Stimulated activated CD8-positive, alpha-beta memory T cell treated with anti-CD3 and anti-CD28 coated beads, Interleukin-7, amount 100 ng/mL, for 4 hours (primary cell): ENCODE measurements around the gene SCD5.

Source experiments
- DNase-seq, 2 donors: peaks; one replicate each; pipeline ENCODE4 v3.0.0-alpha.2; 2020; ENCODE audit warnings: low read depth in 2 of 2

SCD5 gene

DNA sequence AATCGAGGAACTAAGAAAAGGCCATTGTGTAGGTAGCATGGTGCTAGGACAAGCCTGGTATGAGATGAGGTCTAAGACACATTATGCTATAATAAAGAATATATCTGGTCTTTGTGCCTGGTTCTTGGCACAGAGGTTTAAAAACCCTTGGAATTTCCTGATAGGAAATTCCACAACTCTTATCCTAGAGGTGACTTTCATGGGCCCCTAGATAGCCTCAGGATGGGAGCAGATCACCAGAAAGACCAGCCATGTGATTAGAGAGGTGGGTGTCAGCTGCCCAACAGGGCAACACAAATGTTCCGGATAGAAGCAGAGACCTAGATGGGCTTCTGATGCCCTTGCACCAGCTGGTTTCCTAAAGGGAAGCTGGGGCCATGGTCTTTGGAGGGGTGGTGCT lies 107.2 kb downstream of the SCD5 start:
- no peak for DNase-seq

DNA sequence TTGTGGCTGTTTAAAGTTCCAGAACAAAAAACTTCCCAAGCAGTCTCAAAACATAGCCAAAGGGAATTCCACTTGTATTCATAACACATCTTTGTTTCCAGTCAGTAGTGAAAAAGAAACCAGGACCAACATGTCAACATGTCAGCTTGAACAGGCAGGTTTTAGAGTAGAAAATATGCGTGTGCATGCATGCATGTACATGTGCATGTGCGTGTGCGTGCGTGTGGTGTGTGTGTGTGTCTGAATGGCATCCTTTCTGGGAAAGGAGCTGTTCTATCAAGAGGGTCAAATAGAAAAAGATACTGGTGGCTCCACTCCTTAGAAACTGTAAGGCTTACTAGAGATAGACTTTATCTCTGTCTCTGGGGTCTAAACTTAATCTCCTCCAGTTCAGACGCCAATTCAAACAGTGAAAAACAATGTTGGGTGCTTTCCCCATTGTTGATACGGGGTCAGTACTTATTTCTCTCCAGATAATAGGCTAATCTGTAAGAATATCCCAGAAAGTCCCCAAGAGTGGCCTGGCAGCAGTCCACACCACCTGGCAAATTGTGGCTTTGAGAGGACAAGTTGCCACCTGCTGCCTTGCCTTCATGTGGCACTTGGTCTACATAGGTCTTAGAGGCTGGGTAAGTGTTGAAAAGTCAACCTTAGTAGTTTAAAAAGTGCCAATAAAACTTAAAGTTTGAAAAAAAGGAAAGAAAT lies 110.4 kb downstream of the SCD5 start:
- no peak for DNase-seq

DNA sequence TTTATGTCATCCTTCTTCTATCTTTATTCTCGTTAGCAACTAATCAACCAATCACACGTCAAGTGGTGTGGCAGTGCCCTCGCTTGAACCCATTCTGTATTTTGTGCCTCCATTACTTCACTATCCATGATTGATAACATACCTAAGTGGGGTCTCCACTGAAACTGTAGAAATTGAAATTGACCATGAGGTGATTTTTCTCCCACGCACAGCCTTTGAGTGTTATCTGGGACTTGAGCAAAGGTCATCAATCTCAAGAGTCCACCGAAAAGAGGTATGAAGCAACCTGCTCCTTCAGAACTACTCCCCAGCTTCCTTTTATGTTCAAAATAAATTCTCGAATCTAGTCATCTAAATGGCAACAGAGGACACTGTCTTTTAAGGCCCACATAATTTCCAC lies 111.1 kb downstream of the SCD5 start:
- no peak for DNase-seq

DNA sequence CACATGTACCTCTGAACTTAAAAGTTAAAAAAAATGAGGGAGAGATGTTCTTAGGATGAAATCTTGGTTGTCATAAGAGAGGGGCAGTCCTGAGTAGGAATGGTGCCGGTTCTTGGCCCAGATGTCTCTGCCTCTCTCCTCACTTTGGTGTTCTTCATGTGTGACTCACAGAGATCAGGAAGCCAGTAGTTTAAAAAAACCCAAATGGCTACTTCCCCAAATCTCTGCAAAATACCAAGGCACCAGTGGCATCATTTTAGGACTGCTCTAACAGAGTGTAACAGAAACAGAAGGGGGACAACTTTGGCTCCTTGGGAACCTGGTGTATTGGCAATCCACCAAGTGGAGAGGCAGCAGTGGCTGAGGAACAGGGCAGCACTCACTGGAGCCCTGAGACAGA lies 116.8 kb downstream of the SCD5 start:
- DNase-seq, result no peak

DNA sequence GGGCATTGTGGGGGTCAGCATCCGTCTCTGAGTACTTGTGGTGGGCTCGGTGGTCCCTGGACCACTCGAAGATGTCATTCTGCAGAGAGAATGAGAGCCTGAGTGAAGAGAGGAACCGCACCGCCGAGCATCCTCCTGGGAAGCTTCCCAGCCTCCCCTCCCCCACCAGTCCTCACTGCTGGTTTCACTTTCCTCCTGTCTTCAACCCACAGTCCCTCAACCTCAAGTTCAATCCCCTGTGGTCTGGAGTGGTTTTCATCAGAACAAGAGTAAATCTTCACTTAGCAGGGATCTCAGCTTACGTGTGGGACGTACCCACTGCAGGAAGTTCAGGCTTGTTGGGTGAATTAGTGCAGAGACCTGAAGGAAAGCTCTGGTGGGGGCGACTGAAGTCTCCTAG lies 117.8 kb downstream of the SCD5 start:
- DNase-seq, result no peak

DNA sequence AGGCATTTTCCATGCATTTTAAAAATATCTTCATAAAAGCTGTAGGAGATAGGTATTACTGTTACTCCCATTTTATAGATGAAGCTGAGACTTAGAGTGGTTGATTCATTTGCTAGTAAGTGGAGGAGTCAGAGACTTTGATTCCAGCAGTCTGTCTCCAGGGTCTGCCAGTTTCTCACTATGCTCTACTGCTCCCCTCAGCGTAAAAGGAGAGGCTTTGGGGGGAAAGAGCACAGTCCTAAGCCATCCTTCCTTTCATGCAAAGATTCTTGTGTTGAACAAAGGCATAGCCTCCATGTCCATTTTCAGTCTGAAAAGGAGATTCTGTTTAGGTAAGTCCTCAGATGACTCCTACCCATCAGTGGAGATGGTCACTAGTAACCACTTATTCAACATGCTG lies 119.1 kb downstream of the SCD5 start:
- DNase-seq, result no peak

DNA sequence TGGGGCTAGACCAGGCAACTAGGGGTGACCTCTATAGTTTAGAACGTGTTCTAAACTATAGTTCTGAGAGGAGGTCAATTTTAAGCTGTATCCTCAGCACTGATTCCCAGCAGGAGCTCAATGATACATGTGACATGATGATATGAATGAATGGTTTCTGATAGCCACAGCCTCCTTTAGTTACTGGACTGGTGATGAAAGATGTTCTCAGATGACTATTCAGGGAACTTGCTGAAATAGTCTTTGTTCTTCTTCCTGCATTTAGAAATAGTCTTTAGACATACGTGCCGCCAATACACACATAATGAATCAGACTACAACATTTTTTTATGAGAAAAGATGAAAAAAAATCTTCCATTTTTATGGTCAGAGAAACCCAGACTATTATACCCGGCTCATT lies 120.5 kb downstream of the SCD5 start:
- no peak for DNase-seq

DNA sequence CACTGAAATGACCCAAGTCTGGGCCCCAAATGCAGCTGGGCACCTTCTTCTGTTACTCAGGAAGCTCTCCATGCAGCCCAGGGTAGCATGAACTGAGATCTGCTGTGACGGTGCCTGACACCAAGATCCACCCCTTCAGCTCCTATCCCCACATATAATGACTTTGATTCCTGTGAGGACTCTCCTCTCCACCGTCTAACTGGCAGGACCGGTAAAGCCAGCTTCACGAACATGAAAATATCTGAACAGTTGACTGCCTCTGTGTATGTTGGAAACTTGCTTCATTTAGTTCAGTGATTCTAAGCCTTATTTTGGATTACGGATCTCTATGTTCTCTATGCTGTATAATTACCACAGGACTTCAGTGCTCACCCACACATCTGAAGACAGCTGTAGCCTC lies 121.3 kb downstream of the SCD5 start:
- DNase-seq, result no peak

DNA sequence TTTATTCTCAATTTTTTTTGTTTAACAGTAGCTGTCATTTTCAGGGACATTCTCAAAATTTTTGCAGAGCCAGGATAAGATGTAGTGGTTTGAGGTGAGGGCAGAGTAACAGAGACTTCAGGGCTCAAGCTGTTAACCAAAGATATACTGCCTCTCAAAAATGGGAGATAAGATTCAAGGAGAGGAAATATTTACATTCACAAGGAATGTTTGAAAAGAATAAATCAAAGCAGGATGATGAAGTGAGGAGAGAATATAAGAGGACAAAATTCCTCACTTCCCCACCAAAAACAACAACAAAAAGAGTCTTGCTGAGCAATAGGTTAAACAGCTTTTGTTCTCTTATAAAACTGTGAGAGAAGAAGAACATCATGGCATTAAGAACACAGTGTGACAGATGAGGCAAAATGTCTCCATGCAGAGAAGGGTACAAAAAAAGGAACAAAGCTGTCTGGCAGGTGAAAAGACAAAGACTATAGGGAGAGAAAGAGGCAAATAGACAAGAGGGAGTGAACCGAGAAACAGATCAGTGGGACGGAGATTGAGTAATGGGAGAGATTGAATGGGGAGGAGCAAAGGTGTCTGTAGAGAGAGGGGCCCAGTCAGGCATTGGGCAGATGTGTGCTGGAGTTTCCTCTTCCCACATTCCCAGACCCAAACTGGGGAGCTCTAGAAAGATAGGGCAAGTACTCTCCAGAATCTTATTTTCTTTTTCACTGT lies 130.7 kb downstream of the SCD5 start:
- DNase-seq, result no peak

DNA sequence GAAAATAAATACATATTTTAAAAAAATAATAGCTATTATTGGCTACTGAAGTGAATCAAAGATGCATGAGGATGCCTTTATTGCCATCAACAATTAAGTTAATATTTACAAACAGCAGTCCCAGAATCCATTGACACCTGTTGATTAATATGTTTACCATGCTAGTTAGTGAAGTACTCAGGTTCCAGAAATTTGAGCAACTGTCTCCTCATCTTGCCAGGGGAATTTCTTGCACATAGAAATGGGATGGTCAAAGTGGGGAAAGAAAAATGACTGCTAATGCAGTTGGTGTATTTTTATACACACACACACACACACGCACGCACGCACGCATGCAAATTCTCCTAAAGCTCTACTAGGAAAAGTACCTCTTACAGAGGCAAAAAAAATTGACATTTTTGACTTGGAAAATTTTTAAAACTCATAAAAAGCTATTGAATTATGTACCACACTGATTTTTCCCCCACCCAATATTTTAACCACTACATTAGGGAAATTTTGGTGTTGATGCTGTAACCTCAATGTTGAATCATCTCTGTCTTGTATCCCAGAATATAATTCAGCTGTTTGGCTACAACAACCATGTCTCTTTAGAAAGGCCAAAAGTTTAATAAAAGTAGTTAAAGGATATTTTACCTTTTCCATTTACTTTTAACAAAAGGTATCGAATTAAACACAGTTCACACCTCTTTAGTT lies 131.5 kb downstream of the SCD5 start:
- no peak for DNase-seq

DNA sequence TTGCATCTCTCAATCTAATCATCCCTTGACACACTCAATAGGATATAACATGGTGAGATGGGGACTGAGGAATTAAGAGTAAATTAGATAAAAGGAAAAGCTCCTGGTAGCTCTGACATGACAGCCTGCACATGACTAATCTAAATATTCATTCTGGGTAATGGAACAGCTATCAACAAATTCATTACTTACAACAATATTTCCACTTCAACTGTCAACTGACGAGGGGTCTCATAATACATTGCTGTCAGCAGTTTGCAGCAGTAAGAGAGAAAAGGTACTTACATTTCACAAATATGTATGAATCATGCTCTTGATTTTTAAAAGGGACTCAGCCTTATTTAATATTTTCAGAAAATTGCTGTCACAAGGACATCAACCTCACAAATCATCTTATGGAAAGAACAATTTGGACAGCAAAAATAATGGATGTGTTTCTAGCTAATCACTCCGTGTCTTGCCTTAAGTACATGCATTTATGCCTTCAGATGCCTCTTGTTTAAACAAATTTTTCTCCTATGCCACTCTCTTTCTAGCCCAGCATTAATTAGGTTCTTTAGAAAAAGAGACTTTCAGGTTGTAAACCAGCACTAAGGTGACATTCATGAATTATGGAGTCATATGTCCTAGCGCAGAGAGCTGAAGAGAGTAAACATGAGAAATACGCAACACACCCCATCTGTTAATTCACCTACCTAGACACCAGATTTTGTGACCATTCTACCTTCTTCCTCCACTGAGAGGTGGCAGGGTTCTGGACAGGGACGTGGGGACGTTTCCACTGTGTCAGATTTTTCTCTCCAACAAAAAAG lies 137.2 kb downstream of the SCD5 start:
- DNase-seq, result no peak

DNA sequence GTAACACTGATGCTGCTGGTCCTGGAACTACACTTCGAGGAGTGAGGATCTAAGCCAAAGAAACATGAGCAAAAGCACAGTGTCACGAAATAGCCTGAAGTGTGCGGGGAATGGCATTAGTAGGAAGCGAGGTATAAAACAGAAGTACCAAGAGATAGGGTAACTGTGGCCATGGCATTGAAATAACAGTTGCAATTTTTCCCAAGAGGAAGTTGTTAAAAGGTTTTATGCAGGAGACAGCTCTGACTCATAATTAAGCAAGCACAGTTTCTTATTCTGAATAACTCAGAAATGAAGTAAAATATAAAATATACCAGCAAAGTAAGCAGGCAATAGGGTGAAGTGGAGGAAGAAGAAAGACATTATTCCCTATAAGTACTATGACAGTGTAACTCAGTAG lies 146.5 kb downstream of the SCD5 start:
- DNase-seq, result no peak

DNA sequence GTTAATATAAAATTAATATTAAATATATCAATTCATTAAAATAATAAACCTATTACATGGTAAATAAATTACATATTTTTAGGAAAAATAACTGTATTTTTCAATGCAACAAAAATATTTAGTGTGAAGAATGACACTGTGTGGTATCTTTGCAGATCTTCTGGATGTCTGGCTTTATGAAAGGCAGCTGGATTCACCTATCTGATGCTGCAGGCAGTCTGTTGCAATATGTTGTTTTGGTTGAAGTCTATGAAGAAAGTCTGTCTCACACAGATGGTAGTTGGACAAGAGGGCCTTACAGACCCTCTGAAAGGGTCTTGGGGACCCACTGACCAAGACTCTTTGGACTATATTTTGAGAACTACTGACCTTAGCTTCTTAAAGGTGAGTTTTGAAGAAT lies 147.7 kb downstream of the SCD5 start:
- DNase-seq, result no peak

DNA sequence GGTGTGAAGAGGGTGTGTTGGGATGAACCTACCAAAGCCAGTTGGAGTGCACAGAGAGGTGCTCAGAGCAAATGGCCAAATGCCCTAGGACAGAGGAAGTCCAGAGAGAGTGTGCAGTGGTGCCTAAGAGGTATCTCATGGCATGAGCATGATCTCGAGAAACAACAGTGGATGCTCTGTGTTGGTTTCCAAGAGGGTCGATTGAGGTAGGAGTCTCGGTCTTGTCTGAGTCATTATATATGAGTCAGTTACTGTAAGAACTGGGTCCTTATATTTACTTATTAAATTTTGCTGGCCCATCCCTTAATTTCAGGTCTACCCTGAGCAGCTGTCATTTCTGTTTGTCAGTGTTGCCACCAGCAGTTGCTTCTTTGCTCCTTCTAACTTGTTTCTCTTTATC lies 150.2 kb downstream of the SCD5 start:
- no peak for DNase-seq

DNA sequence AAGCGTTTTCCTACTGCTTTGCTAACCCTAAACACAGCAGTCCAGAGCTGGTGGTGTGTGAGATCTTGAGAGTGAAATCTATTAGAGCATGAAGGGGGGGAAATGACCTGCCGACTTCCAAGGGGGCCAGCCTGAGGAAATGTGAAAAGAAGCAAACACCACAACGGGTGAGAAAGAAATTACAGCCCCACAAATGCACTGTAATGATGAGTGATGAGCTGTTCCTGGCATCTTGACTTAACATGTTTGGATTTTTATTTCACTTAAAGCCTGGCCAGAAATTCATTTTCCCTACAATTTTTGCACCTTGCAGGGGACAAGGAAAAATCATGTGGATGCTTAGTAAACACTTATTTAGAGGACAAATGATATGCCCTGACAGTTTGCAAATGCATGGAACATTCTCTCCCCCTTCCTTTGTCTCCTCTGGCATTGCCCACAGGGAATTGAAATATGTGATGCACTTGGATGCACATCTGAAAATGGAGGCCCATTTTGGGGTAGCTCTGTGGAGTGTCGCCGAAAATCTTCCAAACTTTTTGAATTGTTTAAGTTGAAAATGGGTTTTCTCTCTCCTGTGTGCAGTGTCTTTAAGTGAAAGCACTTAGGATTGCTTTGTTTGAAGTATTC lies 152.5 kb downstream of the SCD5 start:
- no peak for DNase-seq

DNA sequence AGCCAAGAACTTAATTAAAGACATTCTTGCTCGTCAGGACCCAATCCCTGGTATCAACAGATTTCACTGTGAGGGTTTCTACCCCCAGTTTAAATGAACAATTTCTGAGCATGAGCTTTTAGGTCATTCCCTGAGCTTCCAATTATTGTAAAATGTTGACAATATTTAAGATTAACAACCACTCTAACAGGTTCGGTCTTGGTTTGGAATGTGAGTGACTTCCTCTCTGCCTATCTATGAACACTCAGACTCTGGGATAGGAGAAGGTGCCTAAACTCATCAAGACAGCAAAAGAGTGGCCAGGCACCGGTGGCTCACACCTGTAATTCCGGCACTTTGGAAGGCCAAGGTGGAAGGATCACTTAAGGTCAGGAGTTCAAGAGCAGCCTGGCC lies 153.9 kb downstream of the SCD5 start:
- no peak for DNase-seq

DNA sequence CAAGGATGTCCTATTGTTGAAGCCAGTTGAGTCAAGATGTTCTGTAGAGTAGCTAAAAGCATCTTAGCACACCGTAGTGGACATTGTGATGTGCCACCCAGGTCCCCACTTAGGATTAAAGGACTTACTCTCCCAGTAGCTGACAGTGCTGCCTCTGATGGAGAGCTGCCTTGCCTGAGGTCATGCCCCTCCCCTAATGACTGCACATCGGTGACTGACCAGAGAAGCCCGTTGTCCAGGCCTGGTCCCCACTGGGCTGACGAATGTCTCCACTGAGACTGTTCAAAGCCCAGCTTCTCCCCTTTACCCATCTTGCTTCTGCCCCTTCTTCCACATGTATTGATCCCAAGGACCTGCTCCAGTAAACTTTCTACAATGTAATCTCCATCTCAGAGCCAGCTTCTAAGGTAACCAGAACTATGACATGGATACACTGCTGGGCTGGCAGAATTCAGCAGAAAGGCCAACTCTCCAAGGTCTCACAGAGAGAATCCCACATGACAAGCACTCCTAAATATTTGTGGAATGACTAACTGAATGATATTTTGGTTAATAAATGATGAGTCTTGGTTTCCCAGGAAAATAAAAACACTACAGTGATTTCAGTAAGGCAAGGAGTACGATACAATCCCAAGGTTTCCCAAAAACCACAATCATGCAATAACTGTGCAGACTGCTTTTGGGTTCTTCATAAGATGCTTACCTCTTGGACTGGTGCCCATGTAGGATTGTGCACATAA lies 154.4 kb downstream of the SCD5 start:
- no peak for DNase-seq

DNA sequence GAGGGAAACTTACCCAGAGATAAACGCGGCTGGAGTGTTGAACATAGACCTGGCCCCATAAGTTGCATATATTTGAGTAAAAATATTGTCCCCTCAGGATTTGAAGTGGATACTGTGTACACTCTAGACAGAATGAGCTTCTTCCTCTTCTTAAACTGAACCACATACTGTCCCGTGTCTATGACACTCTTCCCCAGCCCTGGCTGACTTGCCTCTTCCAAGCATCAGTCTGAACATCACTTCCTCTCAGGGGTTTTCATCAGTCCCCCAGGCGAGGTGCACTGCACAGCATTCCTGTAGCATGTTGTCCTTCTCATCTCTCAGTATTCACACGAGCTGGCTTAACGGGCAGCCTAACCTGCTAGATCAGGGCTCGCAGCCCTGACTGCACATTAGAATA lies 156.3 kb downstream of the SCD5 start:
- DNase-seq, result no peak

DNA sequence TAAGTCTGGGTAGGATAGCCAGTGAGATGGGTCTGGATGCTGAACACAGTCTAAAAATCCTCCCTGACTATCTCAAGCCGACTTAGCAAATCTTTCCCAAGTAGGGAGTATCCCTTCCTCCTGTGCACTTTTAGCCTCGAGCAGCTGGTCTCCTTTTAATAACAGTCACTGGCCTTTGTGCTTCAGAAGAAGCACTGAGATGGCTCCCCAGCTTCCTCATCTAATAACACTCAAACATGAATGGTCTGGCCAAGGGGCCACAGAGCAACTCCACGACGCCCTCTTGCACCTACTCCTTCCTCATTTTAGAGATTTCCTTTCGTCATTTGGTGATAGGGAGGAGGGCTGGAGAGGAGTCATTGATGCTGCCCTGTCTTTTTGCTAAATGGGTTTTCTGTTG lies 158.1 kb downstream of the SCD5 start:
- DNase-seq, result no peak

DNA sequence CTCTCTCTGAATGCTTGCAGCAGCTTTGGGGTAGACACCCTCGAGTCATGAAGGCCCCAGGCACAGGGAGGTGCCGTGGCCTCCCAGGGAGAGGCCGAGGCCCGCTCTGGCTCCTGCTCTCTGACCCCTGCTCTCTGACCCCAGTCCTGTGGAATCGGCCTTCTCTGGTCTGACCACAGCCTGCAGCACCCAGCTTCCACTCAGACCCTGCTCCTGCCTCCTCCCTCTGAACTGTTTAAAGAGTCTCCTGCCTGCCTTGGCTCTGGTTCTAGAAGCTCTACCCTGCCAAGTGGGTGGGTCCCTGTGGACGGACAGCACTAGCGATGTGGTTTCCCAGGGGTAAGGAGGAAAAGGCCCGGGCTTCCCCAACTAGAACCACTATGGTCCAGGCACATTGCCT lies 158.6 kb downstream of the SCD5 start:
- DNase-seq, result no peak

DNA sequence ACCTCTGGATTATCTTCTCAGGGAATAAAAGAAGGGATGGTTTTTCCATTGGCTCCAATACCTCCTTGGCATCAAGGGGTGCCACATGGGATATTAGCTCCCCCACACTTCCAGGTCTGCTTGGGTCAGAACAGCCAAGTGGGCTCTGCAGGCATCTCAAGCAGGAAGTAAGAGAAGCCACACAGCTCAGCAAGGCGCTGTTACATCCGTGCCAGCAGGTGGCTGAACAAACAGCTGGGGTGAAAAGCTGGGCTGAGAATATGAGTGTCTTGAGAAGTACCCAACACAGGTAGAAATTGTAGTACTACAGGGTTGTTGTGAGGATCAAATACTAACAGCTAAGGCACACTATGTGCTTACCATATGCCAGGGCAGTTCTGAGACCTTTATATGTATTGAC lies 160.1 kb downstream of the SCD5 start:
- DNase-seq, result no peak
